HepG2 (cell line): Measurements from ENCODE around the gene ATRN. TPM values are rescaled to one million over a fixed set of nuclear protein-coding genes. Genes with fewer than 3 reads are reported as not detected.

Source experiments
- ADNP ChIP-seq: sonication (generic); formaldehyde crosslinking; IDR thresholded peaks from 2 replicates; pipeline ENCODE4 v1.4.0; 2020; ENCODE audit warnings: missing genetic modification reagents
- ARID2 ChIP-seq: sonication (generic); formaldehyde crosslinking; IDR thresholded peaks from 2 replicates; pipeline ENCODE4 v1.8.1; 2022; ENCODE audit warnings: mild to moderate bottlenecking, missing genetic modification reagents, borderline replicate concordance
- ATF3 ChIP-seq: sonication (generic); formaldehyde crosslinking; IDR thresholded peaks from 2 replicates; pipeline ENCODE4 v1.4.0; 2020; ENCODE audit warnings: missing genetic modification reagents
- CEBPZ ChIP-seq: IDR thresholded peaks from 2 replicates; pipeline ENCODE4 v1.6.1; 2012; ENCODE audit warnings: low read length, improper control_type of control experiment
- FLYWCH1 ChIP-seq: sonication (generic); formaldehyde crosslinking; IDR thresholded peaks from 2 replicates; pipeline ENCODE4 v1.8.1; 2023; ENCODE audit warnings: mild to moderate bottlenecking, missing genetic modification reagents
- GZF1 ChIP-seq: sonication (generic); formaldehyde crosslinking; IDR thresholded peaks from 2 replicates; pipeline ENCODE4 v1.5.1; 2020; ENCODE audit warnings: mild to moderate bottlenecking, missing genetic modification reagents
- HIVEP1 ChIP-seq: sonication (generic); formaldehyde crosslinking; IDR thresholded peaks from 2 replicates; pipeline ENCODE4 v1.4.0; 2020; ENCODE audit warnings: mild to moderate bottlenecking, missing genetic modification reagents
- HOXA7 ChIP-seq: sonication (generic); formaldehyde crosslinking; IDR thresholded peaks from 2 replicates; pipeline ENCODE4 v1.8.1; 2022; ENCODE audit warnings: mild to moderate bottlenecking, missing genetic modification reagents, moderate library complexity
- NFKBIZ ChIP-seq: IDR thresholded peaks from 2 replicates; pipeline ENCODE4 v1.6.1; 2018; ENCODE audit warnings: missing genetic modification reagents, missing compliant biosample characterization
- NFYC ChIP-seq: IDR thresholded peaks from 2 replicates; pipeline ENCODE4 v1.6.1; 2016; ENCODE audit warnings: missing genetic modification reagents, missing compliant biosample characterization
- NPAS2 ChIP-seq: sonication (generic); formaldehyde crosslinking; IDR thresholded peaks from 2 replicates; pipeline ENCODE4 v1.8.0; 2022; ENCODE audit warnings: mild to moderate bottlenecking, missing genetic modification reagents, borderline replicate concordance
- REST ChIP-seq, 2 experiments: IDR thresholded peaks; 2 replicates each; pipeline ENCODE4 v1.6.1; 2011 to 2012; ENCODE audit warnings: low read length in 2 of 2, borderline replicate concordance in 1 of 2, low read depth in 1 of 2, mild to moderate bottlenecking in 1 of 2, moderate library complexity in 1 of 2
- ZNF207 ChIP-seq: fragments of 450-650 bp; IDR thresholded peaks from 2 replicates; pipeline ENCODE4 v1.6.1; 2016; ENCODE audit warnings: antibody characterized with exemption, borderline replicate concordance
- ZNF3 ChIP-seq: IDR thresholded peaks from 2 replicates; pipeline ENCODE4 v1.7.0; 2017; ENCODE audit warnings: inconsistent platforms
- ZNF550 ChIP-seq: sonication (generic); formaldehyde crosslinking; IDR thresholded peaks from 2 replicates; pipeline ENCODE4 v1.4.0; 2020; ENCODE audit warnings: mild to moderate bottlenecking, missing genetic modification reagents, borderline replicate concordance
- ZNF557 ChIP-seq: sonication (generic); formaldehyde crosslinking; IDR thresholded peaks from 2 replicates; pipeline ENCODE4 v1.4.0; 2020; ENCODE audit warnings: missing genetic modification reagents
- ZNF567 ChIP-seq: sonication (generic); formaldehyde crosslinking; IDR thresholded peaks from 2 replicates; pipeline ENCODE4 v1.8.1; 2023; ENCODE audit warnings: mild to moderate bottlenecking, missing genetic modification reagents, borderline replicate concordance
- polyA plus RNA-seq, 8 experiments: library from polyadenylated mRNA; depleted of rRNA in 3 of 8; stranded (reverse) in 7 of 8; unstranded in 1 of 8; fragments of >200 nt; fragmentation: Illumina TruSeq in 4 of 8; extraction: Trizol in 4 of 8; gene quantifications; 2 replicates each; pipeline versions ENCODE4 v1.2.1 to v1.2.3, GENCODE V29; 2011 to 2016; ENCODE audit warnings: low read depth in 4 of 8, missing spikeins in 1 of 8, mixed read lengths in 1 of 8; ENCODE audit not compliant: insufficient read depth in 1 of 8
- total RNA-seq, 5 experiments: library from RNA; depleted of rRNA; stranded (reverse); fragments of >200 nt; fragmentation: Illumina TruSeq; extraction: Trizol; gene quantifications; 2 replicates each; pipeline ENCODE4 v1.2.3, GENCODE V29; 2016; ENCODE audit warnings: low read depth in 1 of 5
- TF ChIP-seq, protein P1 (sequence below): sonication (generic); formaldehyde crosslinking; IDR thresholded peaks from 2 replicates; pipeline ENCODE4 v1.5.1; 2020; ENCODE audit warnings: mild to moderate bottlenecking, missing genetic modification reagents, borderline replicate concordance
- TF ChIP-seq, protein P2 (sequence below): sonication (generic); formaldehyde crosslinking; IDR thresholded peaks from 2 replicates; pipeline ENCODE4 v1.5.1; 2020; ENCODE audit warnings: mild to moderate bottlenecking, moderate library complexity, missing genetic modification reagents

The ATRN gene
- total and polyA plus RNA-seq, 2 of the 13 experiments (the other 11 are each of a cell fraction or from before 2014, with no cell fraction given): 44.2 to 81.1 TPM

DNA sequence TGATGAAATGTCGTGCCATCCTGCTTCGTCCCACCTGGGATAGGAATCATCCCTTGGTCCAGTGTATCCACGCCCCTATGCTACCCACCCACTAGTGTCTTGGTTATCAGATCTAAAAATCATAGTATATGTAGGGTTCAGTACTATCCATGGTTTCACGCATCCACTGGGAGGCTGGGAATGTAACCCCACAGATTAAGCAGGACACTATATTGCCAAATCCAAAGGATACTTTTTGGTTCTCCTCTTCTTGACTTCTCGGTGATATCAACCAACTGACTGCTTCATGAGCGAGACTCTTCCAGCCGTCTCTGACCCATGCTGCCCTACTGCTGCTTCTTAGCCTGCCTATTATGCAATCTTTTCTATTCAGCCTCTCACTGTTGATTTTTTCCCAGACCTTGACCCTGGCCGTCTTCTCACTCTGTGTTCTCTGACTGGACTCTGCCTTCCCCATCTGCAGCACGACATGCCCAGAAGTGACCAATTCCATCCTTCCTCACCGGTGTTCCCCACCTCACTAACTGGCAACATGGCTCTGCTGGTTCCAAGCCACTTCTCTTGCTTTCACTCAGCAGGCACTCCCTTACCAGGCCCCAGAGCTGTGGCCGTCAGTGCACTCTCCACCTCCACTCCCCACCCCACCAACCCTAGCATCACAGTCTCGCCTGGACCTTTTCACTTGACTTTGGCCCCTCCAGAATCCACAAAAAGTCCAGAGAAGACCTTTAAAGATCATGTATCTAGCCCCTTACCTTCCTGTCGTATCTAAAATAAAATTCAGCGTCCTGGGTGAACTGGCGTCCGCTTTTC is 157.9 kb downstream of the ATRN start (continued):
- TF ChIP-seq CEBPZ (no peak), ADNP (CRISPR knock-in tag) (no peak), ARID2 (CRISPR knock-in tag) (no peak), ATF3 (CRISPR knock-in tag) (peak; percentile 47; the same call in 1 of the 2 replicates), NFYC (CRISPR knock-in tag) (no peak), REST (IDR thresholded peaks at IDR 0.05; ENCODE audit: borderline replicate concordance in 1 of 2, low read depth in 1 of 2, low read length in 2 of 2) (no peak), ZNF3 (peak; percentile 76; the same call in 1 of the 2 replicates), GZF1 (CRISPR knock-in tag) (no peak), HIVEP1 (CRISPR knock-in tag) (peak; percentile 63; the same call in 1 of the 2 replicates), NPAS2 (CRISPR knock-in tag) (no peak), ZNF207 (no peak), ZNF567 (CRISPR knock-in tag) (no peak), FLYWCH1 (no peak), ZNF550 (no peak), NFKBIZ (CRISPR knock-in tag) (peak; percentile 73; the same call in 1 of the 2 replicates), HOXA7 (CRISPR knock-in tag) (no peak), ZNF557 (CRISPR knock-in tag) (peak; percentile 92; the same call in 1 of the 2 replicates)
- TF ChIP-seq, protein P1, sequence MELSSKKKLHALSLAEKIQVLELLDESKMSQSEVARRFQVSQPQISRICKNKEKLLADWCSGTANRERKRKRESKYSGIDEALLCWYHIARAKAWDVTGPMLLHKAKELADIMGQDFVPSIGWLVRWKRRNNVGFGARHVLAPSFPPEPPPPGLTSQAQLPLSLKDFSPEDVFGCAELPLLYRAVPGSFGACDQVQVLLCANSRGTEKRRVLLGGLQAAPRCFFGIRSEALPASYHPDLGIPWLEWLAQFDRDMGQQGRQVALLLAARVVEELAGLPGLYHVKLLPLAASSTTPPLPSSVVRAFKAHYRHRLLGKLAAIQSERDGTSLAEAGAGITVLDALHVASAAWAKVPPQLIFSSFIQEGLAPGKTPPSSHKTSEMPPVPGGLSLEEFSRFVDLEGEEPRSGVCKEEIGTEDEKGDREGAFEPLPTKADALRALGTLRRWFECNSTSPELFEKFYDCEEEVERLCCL (CRISPR knock-in tag): no peak
- TF ChIP-seq, protein P2, sequence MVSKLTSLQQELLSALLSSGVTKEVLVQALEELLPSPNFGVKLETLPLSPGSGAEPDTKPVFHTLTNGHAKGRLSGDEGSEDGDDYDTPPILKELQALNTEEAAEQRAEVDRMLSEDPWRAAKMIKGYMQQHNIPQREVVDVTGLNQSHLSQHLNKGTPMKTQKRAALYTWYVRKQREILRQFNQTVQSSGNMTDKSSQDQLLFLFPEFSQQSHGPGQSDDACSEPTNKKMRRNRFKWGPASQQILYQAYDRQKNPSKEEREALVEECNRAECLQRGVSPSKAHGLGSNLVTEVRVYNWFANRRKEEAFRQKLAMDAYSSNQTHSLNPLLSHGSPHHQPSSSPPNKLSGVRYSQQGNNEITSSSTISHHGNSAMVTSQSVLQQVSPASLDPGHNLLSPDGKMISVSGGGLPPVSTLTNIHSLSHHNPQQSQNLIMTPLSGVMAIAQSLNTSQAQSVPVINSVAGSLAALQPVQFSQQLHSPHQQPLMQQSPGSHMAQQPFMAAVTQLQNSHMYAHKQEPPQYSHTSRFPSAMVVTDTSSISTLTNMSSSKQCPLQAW (CRISPR knock-in tag): peak; percentile 71; the same call in 1 of the 2 replicates
